Natural killer cell (primary cell): Measurements from ENCODE around the gene KIF16B. TPM values are rescaled to one million over a fixed set of nuclear protein-coding genes. Genes with fewer than 3 reads are reported as not detected.

Experiments
- ATAC-seq, 3 donors: fragments of 150-1000 bp in 2 of 3; fragments of 200-7000 bp in 1 of 3; cut with Tn5 transposase; 1 replicate in 1 of 3; 2 replicates in 2 of 3; pipeline ENCODE4 v1.10.0; 2021; ENCODE audit warnings: mild to moderate bottlenecking in 2 of 3, moderate library complexity in 2 of 3
- DNase-seq, 2 donors: peaks; one replicate each; pipeline versions ENCODE4 v3.0.0 to v3.0.0-alpha.2; 2013 to 2021; ENCODE audit warnings: mixed read lengths in 1 of 2
- H3K27ac ChIP-seq: one replicate; pipeline ENCODE4 v1.5.1; 2013; ENCODE audit warnings: mild to moderate bottlenecking, low read length
- H3K27me3 ChIP-seq: one replicate; pipeline ENCODE4 v1.6.1; 2013; ENCODE audit warnings: low read length; ENCODE audit not compliant: control insufficient read depth, insufficient read depth
- H3K36me3 ChIP-seq: one replicate; pipeline ENCODE4 v1.6.1; 2013; ENCODE audit warnings: low read length; ENCODE audit not compliant: control insufficient read depth, insufficient read depth
- H3K4me1 ChIP-seq: one replicate; pipeline ENCODE4 v1.6.1; 2013; ENCODE audit warnings: low read length; ENCODE audit not compliant: control insufficient read depth, insufficient read depth
- H3K4me3 ChIP-seq: one replicate; pipeline ENCODE4 v1.5.1; 2013; ENCODE audit warnings: low read length
- H3K9me3 ChIP-seq: one replicate; pipeline ENCODE4 v1.6.1; 2013; ENCODE audit warnings: low read length; ENCODE audit not compliant: control insufficient read depth, insufficient read depth
- H3K27ac Mint-ChIP-seq, 2 donors: one replicate each; pipeline ENCODE4 v1.8.0; 2022; ENCODE audit warnings: mild to moderate bottlenecking in 2 of 2, mixed read lengths in 2 of 2, moderate library complexity in 1 of 2
- H3K27me3 Mint-ChIP-seq, 2 donors: one replicate each; pipeline ENCODE4 v1.8.0; 2022; ENCODE audit warnings: low read depth in 2 of 2, mixed read lengths in 2 of 2
- H3K36me3 Mint-ChIP-seq: one replicate; pipeline ENCODE4 v1.8.0; 2022; ENCODE audit warnings: mixed read lengths
- H3K4me1 Mint-ChIP-seq, 2 donors: one replicate each; pipeline ENCODE4 v1.8.0; 2022; ENCODE audit warnings: mixed read lengths in 2 of 2
- H3K4me3 Mint-ChIP-seq: one replicate; pipeline ENCODE4 v1.8.0; 2022; ENCODE audit warnings: mild to moderate bottlenecking, moderate library complexity, mixed read lengths
- H3K9me3 Mint-ChIP-seq, 2 donors: one replicate each; pipeline ENCODE4 v1.8.0; 2022; ENCODE audit warnings: mixed read lengths in 2 of 2
- WGBS: methylation state at CpG from one replicate; pipeline ENCODE4 v1.1.7; 2013; ENCODE audit warnings: missing lambda C conversion rate; ENCODE audit not compliant: insufficient coverage; 5-methylcytosine and 5-hydroxymethylcytosine counted together
- intact Hi-C: fragments of 100-400 bp; cut with micrococcal nuclease; formaldehyde crosslinking; loops from one replicate; pipeline ENCODE4 v1.14.2; 2022
- total RNA-seq, 4 donors: library from RNA; stranded (reverse); fragments of 120-200 nt in 1 of 4; gene quantifications; one replicate each; pipeline versions ENCODE4 v1.2.3 to v1.2.4, GENCODE V29; 2013 to 2022
- TF ChIP-seq, protein P1 (sequence below): fragments of 200-600 bp; IDR thresholded peaks from one replicate; pipeline ENCODE4 v1.8.0; 2022; ENCODE audit warnings: antibody characterized with exemption

Gene KIF16B
- total RNA-seq, 3 donors from 2014 or later (not counting 1 experiment from before 2014, with no cell fraction given) = 3.9 to 11.8 (median 9.2) TPM

DNA sequence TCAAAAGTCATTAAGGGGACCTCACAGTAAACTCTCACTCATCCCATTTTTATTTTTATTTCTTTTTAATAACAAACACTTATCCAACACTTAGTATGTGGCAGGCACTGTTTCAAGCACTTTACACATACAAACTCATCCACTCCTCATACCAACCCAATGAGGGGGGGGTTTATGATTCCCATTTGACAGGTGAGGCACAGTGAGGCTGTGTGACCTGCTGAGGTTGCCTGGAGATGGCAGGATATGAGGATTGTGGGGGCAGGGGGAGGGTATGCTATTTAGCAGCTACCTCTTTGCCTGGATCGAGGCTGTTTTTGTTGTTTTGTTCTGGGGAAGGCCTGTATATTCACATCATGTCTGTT lies 219.8 kb downstream of the KIF16B start:
- Histone ChIP-seq H3K4me1 (no peaks in the 10 kb centered on the region), H3K4me3 (no peak overlapping the region), H3K9me3 (no peaks in the 10 kb centered on the region), H3K27ac (no peak overlapping the region), H3K27me3 (no peaks in the 10 kb centered on the region), H3K36me3 (no peaks in the 10 kb centered on the region)
- TF ChIP-seq, protein P1, sequence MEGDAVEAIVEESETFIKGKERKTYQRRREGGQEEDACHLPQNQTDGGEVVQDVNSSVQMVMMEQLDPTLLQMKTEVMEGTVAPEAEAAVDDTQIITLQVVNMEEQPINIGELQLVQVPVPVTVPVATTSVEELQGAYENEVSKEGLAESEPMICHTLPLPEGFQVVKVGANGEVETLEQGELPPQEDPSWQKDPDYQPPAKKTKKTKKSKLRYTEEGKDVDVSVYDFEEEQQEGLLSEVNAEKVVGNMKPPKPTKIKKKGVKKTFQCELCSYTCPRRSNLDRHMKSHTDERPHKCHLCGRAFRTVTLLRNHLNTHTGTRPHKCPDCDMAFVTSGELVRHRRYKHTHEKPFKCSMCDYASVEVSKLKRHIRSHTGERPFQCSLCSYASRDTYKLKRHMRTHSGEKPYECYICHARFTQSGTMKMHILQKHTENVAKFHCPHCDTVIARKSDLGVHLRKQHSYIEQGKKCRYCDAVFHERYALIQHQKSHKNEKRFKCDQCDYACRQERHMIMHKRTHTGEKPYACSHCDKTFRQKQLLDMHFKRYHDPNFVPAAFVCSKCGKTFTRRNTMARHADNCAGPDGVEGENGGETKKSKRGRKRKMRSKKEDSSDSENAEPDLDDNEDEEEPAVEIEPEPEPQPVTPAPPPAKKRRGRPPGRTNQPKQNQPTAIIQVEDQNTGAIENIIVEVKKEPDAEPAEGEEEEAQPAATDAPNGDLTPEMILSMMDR = no peak
- WGBS = no CpG with 5 or more reads among the region's 1 CpG
- ATAC-seq (no peak), DNase-seq (no peak)
- intact Hi-C loops = no loop called here
- no peaks in the 10 kb centered on the region for H3K36me3 Mint-ChIP-seq
- H3K9me3 Mint-ChIP-seq = no peaks in the 10 kb centered on the region
- no peak overlapping the region for H3K27ac Mint-ChIP-seq
- H3K4me1 Mint-ChIP-seq = no peaks in the 10 kb centered on the region
- H3K27me3 Mint-ChIP-seq = no peaks in the 10 kb centered on the region
- no peak overlapping the region for H3K4me3 Mint-ChIP-seq

DNA sequence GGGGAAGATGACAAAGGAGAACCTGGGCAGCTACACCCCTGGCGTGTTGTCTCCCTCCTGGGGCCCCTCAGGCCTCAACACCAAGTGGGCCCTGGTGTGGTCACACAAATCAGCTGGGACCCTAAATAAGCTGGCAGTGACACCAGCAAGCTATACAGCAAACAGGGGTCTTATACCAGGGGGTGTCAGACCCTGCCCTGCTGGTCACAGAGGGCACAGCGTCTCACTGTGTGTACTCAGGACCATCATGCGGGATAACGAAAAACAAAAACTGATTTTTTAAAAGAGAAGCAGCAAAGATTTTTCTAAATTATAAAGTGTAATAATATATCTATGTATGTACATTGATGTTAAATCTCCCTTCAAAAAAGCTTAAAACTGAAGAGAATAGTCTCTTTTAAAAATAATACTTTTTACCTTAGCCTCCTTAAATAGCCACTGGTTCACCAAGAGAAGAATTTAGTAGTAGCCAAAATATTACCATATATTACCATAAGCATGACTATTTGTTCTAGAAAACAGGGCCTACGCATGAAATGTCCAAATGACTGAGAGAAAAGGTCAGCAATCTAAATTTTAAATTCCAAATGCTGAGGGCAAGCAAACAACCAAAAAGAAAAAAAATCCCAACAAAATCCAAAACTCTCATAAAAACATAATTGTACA lies 220.4 kb downstream of the KIF16B start:
- Mint-ChIP-seq H3K27me3 (no peaks in the 10 kb centered on the region), H3K36me3 (no peaks in the 10 kb centered on the region), H3K27ac (no peak overlapping the region), H3K4me1 (no peaks in the 10 kb centered on the region), H3K9me3 (no peaks in the 10 kb centered on the region), H3K4me3 (no peak overlapping the region)
- Histone ChIP-seq H3K4me3 (no peak overlapping the region), H3K27me3 (no peaks in the 10 kb centered on the region), H3K27ac (no peak overlapping the region), H3K9me3 (no peaks in the 10 kb centered on the region), H3K4me1 (no peaks in the 10 kb centered on the region), H3K36me3 (no peaks in the 10 kb centered on the region)
- 94% methylated on average over 5 of the region's 5 CpGs for WGBS
- intact Hi-C loops = no loop called here
- DNase-seq = no peak
- TF ChIP-seq, protein P1 = no peak
- no peak for ATAC-seq

DNA sequence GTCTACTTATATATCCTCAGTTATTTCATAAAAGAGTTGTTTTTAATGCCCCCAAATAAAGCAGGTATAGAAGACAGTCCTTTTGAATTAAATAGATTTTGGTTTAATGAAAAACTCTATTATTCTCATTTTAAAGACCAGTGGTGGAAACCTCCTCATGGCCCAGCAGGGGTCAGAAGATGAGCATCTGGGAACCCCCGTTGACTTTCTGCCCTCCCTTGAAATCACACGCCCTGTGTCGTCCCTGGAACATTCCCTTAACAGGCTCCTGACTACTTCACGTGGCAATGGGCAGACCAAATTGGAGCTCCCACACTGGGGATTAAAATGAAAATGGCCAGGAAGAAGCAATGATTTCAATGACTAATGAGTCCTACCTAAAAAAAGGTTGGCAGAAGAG lies 220.9 kb downstream of the KIF16B start:
- Histone ChIP-seq H3K9me3 (no peaks in the 10 kb centered on the region), H3K4me1 (no peaks in the 10 kb centered on the region), H3K27me3 (no peaks in the 10 kb centered on the region), H3K27ac (no peak overlapping the region), H3K36me3 (no peaks in the 10 kb centered on the region), H3K4me3 (no peak overlapping the region)
- H3K9me3 Mint-ChIP-seq = no peaks in the 10 kb centered on the region
- TF ChIP-seq, protein P1 = no peak
- no peak overlapping the region for H3K4me3 Mint-ChIP-seq
- ATAC-seq (no peak), DNase-seq (no peak)
- intact Hi-C loops = no loop called here
- 99% methylated on average over 4 of the region's 4 CpGs for WGBS
- no peak overlapping the region for H3K27ac Mint-ChIP-seq
- H3K36me3 Mint-ChIP-seq = no peaks in the 10 kb centered on the region
- no peaks in the 10 kb centered on the region for H3K27me3 Mint-ChIP-seq
- H3K4me1 Mint-ChIP-seq = no peaks in the 10 kb centered on the region

DNA sequence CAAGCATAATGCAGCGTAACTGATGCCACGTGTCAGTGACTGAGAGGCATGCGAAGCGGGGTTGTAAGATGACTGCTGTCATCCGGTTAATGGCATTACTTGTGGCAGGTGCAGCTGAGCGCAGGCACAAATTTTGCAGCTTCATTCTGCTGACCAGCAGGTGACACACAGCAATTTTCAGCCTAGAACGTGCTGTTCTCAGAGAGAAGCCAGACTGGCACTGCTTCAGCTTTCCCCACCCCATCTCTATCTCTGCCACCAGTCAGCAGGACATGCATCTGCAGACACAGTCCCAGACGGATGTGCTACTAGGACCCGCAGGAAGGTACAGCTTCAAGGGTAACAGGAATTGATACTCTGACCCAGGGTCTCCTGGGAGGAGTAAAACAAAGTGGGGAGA lies 221.8 kb downstream of the KIF16B start:
- Mint-ChIP-seq H3K9me3 (no peaks in the 10 kb centered on the region), H3K27me3 (no peaks in the 10 kb centered on the region), H3K27ac (no peak overlapping the region), H3K4me1 (no peaks in the 10 kb centered on the region), H3K4me3 (no peak overlapping the region), H3K36me3 (no peaks in the 10 kb centered on the region)
- no peak for DNase-seq
- H3K27me3 ChIP-seq = no peaks in the 10 kb centered on the region
- intact Hi-C loops = no loop called here
- H3K9me3 ChIP-seq = no peaks in the 10 kb centered on the region
- ATAC-seq = no peak
- H3K4me1 ChIP-seq = no peaks in the 10 kb centered on the region
- no peak overlapping the region for H3K4me3 ChIP-seq
- H3K27ac ChIP-seq = no peak overlapping the region
- no peaks in the 10 kb centered on the region for H3K36me3 ChIP-seq
- TF ChIP-seq, protein P1 = no peak
- WGBS = 94% methylated on average over 9 of the region's 9 CpGs
